ENCODE results near the gene ARMC3.

Gene ARMC3, protein sequence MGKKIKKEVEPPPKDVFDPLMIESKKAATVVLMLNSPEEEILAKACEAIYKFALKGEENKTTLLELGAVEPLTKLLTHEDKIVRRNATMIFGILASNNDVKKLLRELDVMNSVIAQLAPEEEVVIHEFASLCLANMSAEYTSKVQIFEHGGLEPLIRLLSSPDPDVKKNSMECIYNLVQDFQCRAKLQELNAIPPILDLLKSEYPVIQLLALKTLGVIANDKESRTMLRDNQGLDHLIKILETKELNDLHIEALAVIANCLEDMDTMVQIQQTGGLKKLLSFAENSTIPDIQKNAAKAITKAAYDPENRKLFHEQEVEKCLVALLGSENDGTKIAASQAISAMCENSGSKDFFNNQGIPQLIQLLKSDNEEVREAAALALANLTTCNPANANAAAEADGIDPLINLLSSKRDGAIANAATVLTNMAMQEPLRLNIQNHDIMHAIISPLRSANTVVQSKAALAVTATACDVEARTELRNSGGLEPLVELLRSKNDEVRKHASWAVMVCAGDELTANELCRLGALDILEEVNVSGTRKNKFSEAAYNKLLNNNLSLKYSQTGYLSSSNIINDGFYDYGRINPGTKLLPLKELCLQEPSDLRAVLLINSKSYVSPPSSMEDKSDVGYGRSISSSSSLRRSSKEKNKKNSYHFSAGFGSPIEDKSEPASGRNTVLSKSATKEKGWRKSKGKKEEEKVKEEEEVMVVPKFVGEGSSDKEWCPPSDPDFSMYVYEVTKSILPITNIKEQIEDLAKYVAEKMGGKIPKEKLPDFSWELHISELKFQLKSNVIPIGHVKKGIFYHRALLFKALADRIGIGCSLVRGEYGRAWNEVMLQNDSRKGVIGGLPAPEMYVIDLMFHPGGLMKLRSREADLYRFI

DNA sequence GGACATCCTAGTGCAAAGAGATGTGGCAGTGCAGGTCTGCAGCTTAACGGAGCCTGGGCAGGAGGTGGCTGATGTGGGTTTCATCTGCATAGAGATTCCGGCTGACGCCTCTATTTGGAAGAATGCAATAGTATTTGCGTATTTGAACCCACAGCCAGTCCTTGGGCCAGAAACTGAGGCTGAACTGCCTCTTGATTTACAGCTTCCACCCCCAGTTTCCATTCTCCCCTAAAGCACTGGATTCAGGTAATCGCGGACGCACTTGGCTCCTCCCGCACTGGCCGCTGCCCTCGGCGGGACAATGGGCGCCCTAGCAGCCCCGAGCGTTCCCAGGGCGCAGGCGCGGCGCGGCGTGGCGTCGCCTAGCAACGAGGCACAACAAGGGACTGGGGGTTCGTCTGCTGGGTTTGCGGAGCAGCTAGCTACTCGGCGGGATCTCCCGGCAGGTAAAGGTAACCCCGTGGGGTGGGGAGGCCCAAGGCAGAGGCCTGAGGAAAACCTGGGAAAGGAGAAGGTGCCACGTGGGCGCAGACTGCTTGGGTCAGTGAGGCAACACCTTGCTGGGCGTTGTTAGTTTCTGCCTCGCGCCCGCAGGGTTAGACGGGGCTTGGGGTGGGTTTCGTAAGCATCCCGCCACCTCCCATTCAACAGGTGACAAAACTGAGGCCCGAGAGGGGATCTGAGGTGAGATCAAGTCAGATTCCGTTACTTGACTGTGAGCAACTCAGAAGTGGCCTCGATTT is at the start of gene ARMC3:
TSS of gene ARMC3 (plus strand) at position 393 of the 743 bp plus-strand sequence. CDS start 3,944 bp downstream, outside the sequence.
- H3K4me3 Mint-ChIP-seq = no peak within 1 kb of the TSS
- H3K27ac Mint-ChIP-seq = no peak within 1 kb of the TSS
- TF ChIP-seq, protein P1, sequence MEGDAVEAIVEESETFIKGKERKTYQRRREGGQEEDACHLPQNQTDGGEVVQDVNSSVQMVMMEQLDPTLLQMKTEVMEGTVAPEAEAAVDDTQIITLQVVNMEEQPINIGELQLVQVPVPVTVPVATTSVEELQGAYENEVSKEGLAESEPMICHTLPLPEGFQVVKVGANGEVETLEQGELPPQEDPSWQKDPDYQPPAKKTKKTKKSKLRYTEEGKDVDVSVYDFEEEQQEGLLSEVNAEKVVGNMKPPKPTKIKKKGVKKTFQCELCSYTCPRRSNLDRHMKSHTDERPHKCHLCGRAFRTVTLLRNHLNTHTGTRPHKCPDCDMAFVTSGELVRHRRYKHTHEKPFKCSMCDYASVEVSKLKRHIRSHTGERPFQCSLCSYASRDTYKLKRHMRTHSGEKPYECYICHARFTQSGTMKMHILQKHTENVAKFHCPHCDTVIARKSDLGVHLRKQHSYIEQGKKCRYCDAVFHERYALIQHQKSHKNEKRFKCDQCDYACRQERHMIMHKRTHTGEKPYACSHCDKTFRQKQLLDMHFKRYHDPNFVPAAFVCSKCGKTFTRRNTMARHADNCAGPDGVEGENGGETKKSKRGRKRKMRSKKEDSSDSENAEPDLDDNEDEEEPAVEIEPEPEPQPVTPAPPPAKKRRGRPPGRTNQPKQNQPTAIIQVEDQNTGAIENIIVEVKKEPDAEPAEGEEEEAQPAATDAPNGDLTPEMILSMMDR (IDR thresholded peaks at IDR 0.05; ENCODE audit: unreplicated experiment in 3 of 3) = no peak
- no peaks in the 10 kb centered on the region for H3K27me3 Mint-ChIP-seq (ENCODE audit: low read depth)
- no peaks in the 10 kb centered on the region for H3K36me3 Mint-ChIP-seq (ENCODE audit: low read depth)
- H3K4me1 Mint-ChIP-seq = no peaks in the 10 kb centered on the region
- H3K9me3 Mint-ChIP-seq = no peaks in the 10 kb centered on the region

DNA sequence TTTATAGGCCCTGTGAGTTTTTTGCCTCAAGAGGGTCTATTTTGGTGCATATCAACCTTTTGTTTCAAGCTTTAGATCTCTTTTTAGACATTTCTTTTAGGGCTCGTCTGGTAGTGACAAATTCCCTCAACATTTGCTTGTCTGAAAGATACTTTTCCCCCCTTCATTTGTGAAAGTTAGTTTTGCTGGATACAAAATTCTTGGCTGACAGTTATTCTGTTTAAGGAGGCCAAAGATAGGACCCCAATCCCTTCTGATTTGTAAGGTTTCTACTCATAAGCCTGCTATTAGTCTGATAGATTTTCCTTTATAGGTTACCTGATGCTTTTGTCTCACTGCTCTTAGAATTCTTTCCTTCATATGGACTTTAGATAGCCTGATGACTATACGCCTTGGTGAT is 36.1 kb upstream of the ARMC3 start:
- Mint-ChIP-seq H3K27ac (no peak overlapping the region), H3K4me3 (no peak overlapping the region), H3K4me1 (peaks cover 5% of the 10 kb centered on the region), H3K27me3 (ENCODE audit: low read depth) (no peaks in the 10 kb centered on the region), H3K9me3 (peaks cover 41% of the 10 kb centered on the region), H3K36me3 (ENCODE audit: low read depth) (peaks cover 4% of the 10 kb centered on the region)
- TF ChIP-seq, protein P1 (IDR thresholded peaks at IDR 0.05; ENCODE audit: unreplicated experiment in 3 of 3) = no peak

DNA sequence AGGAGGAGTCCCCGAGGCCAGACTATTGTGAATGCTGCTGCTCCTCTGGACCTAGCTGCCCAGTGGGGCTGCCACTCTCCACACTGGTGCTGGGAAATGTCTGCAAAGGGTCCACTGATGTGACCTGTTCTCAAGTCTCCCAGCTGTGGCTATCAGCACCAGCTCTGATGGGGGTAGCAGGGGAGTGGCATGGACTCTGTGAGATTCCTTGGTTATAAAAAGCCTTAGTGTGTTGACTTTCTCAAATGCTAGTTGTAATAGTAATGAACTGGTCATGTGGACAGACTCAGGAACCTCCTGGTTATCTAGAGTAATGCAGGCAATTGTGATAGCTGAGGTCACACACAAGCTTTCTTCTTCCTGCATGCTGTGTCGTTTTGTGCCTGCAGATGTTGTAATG is 34.1 kb upstream of the ARMC3 start:
- Mint-ChIP-seq H3K27me3 (ENCODE audit: low read depth) (no peaks in the 10 kb centered on the region), H3K4me1 (peaks cover 5% of the 10 kb centered on the region), H3K36me3 (ENCODE audit: low read depth) (peaks cover 4% of the 10 kb centered on the region), H3K9me3 (peaks cover 26% of the 10 kb centered on the region), H3K4me3 (no peak overlapping the region), H3K27ac (no peak overlapping the region)
- TF ChIP-seq, protein P1 (IDR thresholded peaks at IDR 0.05; ENCODE audit: unreplicated experiment in 3 of 3) = no peak

DNA sequence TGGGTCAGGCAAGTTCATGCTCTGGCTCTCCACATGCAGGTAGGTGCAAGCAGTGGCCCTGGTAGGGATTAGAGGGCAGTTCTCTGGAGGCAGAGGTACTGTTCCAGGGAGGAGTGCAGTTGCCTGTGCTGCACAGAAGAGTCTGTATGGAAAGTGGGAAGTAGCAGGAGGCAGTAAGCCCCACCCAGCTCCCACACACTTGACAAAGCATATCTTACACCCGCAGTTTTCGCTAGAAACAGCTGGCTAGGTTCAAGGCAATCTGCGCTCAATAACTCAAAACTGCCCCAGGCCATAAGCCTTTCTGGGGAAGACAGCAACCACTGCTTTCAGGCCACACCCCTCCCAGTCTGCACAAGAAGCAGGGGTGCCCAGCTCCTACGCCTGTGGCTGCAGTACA is 33.1 kb upstream of the ARMC3 start:
- Mint-ChIP-seq H3K36me3 (ENCODE audit: low read depth) (peaks cover 7% of the 10 kb centered on the region), H3K9me3 (peaks cover 28% of the 10 kb centered on the region)

DNA sequence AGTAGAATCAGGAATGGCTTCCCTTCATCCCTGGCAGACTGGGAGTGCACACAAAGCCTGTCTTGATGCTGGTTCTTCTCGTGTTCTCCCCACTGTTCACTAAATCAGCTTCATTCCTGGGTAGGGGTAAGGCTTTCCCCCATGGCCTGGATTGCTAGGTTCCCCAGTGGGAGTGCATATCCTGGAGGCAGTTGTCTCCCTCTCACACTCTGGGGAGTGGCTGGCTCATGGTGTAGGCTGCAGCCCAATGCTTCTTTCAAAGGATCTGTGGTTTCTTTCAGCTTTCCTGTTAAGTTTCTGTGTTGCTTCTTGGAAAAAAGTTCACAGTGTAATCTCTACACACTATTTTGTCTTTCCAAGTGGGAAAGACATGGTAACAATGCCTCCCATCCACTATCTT is 32.6 kb upstream of the ARMC3 start:
- Mint-ChIP-seq H3K4me1 (peaks cover 5% of the 10 kb centered on the region), H3K9me3 (peaks cover 31% of the 10 kb centered on the region), H3K36me3 (ENCODE audit: low read depth) (peaks cover 7% of the 10 kb centered on the region), H3K27ac (no peak overlapping the region), H3K4me3 (no peak overlapping the region), H3K27me3 (ENCODE audit: low read depth) (no peaks in the 10 kb centered on the region)
- TF ChIP-seq, protein P1 (IDR thresholded peaks at IDR 0.05; ENCODE audit: unreplicated experiment in 3 of 3) = no peak

More for the DNA sequence above, 33.1 kb upstream of the ARMC3 start:
- Mint-ChIP-seq H3K27me3 (ENCODE audit: low read depth) (no peaks in the 10 kb centered on the region), H3K4me3 (no peak overlapping the region), H3K27ac (peak overlapping the region in 1 of 3 experiments; percentile 65), H3K4me1 (peaks cover 5% of the 10 kb centered on the region)
- TF ChIP-seq, protein P1 (IDR thresholded peaks at IDR 0.05; ENCODE audit: unreplicated experiment in 3 of 3) = no peak
